Measurements from ENCODE around the gene LRRC3. TPM values are rescaled to one million over a fixed set of nuclear protein-coding genes. Genes with fewer than 3 reads are reported as not detected.

Gene LRRC3
- total and polyA plus RNA-seq, 2 of the 8 experiments (the other 6 are each of a cell fraction or from before 2014, with no cell fraction given): 3.1 to 5.4 TPM

DNA sequence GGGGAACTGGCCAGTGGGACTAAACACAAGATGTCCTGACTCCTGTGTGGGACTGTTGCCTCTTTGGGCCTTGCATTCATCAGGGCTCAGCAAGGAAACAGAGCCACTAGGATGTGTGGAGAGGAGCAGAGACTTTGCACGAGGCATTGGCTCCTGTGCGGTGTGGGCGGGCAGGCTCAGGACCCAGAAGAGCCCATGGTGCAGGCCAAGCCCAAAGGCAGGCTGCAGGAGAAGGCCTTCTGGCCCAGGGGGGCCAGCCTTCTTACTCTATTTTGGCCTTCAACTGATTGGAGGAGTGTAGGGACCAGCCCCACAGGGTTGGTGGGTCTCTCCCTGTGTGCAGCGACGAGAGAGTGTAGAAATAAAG lies 23.5 kb downstream of the LRRC3 start (continued):
- TF ChIP-seq RXRA (IDR thresholded peaks at IDR 0.05; ENCODE audit: insufficient read depth, low read depth, low read length) (no peak), JUND (IDR thresholded peaks at IDR 0.05; ENCODE audit: low read length) (no peak), BRCA1 (IDR thresholded peaks at IDR 0.05; ENCODE audit: low read depth, low read length) (no peak), SUZ12 (IDR thresholded peaks at IDR 0.05; ENCODE audit: low read length) (no peak)

All from H1 (cell line).